Activated CD8-positive, alpha-beta memory T cell treated with anti-CD3 and anti-CD28 coated beads, Interleukin-2, amount 50 U/mL, for 4 hours (primary cell): ENCODE data around the gene KCNH3.
"Not testable (repeated sequence)": the region's sequence is repeated elsewhere in the genome, so short reads cannot be mapped to it uniquely, and the experiment has no call there.

Experiments used
- DNase-seq: peaks from one replicate; pipeline ENCODE4 v3.0.0-alpha.2; 2020

KCNH3 gene

GRCh38 chr12:49531745-49532144 is 7.1 kb upstream of the KCNH3 start:
- DNase-seq = no peak

DNA sequence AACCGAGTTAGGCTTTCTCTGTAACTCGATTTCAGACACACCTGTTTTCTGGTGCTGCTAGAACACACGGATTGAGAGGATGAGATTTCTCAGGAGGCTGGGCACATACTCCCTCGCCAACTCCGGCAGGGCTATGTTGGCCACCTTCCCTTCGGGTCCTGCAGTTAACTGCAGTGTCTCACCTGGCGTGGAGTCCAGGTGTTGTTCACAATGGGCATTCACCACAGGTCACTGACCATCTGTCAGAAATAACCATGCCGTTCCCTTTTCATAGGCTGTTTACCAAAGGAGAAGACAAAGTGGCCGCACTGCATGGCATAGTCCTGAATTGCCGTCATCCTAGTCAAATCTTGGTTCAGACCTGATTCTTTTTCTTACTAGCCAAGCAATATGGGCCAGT is 5.5 kb upstream of the KCNH3 start:
- no peak for DNase-seq

DNA sequence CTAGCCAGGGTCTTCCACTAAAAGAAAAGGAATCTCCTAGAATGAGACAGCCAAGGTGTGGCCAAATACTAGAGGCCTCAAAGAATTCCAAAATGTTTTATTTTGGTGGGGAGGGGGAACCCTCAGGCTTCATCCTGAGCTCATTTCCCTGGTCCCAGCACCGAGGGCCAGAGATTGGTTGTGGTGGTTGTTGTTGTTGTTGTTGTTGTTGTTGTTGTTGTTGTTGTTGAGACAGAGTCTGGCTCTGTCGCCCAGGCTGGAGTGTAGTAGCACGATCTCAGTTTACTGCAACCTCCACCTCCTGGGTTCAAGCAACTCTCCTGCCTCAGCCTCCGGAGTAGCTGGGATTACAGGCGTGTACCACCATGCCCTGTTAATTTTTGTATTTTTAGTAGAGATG is 4.7 kb upstream of the KCNH3 start:
- DNase-seq = not testable (repeated sequence)

GRCh38 chr12:49534731-49535278 is 4.0 kb upstream of the KCNH3 start:
- no peak for DNase-seq

DNA sequence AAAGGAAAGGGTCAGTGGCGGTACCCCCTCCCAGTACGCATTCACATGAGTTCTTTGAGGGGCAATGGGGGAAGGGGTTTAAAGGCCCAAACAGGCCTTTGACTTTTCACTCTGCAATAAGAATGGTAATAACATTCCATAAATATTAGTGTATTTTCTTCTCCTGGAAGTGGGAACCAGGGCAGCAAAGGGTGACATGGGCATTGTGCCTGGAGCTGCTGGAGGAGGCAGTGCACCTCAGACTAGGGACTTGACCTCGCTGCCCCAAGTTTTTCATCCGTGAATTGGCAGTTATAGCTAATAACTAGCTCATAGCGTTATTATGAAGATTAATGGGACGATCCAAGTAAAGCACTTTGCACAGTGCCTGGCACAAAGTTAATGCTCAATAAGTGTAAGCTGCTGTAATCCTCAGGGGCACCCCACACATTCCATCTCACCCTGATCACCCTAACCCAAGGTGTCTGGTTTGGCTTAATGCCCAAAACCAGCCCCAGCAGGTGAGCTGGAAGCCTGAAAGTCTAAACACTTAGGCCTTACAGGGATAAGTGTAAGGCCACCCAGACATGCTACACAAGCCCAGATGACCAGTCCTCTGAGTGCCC is 2.8 kb upstream of the KCNH3 start:
- DNase-seq = no peak

GRCh38 chr12:49536526-49537071 is 2.2 kb upstream of the KCNH3 start:
- DNase-seq = no peak

- DNase-seq = no peak
Observed at GRCh38 chr12:49537231-49537751, 1.5 kb upstream of the KCNH3 start.

- peak; percentile 57 for DNase-seq
Observed at GRCh38 chr12:49537752-49538509, 899 bp upstream of the KCNH3 start.

GRCh38 chr12:49539406-49540228 is 787 bp downstream of the KCNH3 start:
- DNase-seq = no peak

DNA sequence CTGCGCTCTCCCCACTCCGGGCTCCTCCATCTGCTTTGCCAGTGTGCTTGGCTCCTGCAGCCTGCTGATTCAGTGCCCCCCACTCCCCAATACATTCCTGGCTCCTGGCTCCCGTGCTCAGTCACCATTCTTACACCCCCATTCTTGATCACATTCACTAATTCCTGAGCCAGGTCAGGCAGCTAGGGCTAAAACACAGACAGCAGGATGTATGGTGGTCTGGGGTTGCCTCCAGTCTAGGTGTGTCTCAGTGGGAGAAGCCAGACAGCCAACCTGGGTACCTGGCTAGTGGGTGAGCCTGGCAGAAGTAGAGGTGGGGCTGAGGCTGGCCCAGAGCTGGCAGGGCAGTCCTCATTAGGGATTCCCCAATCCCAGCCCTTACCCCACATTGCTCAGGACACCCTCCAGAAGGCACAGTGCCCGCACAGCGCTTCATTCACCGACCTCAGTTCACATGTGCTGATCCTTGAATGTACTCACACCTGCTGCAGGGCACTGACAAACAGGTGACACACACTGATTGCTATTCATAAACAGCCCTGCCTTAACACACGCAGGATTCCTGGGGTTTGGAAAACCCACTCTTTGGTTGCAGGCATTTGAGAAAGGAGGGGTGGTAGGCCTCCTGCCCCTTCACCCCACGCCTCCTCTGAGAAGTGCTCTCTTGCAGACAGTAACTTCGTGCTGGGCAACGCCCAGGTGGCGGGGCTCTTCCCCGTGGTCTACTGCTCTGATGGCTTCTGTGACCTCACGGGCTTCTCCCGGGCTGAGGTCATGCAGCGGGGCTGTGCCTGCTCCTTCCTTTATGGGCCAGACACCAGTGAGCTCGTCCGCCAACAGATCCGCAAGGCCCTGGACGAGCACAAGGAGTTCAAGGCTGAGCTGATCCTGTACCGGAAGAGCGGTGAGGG is 1.7 kb downstream of the KCNH3 start:
- no peak for DNase-seq

GRCh38 chr12:49541140-49541861 is 2.5 kb downstream of the KCNH3 start:
- DNase-seq = no peak

DNA sequence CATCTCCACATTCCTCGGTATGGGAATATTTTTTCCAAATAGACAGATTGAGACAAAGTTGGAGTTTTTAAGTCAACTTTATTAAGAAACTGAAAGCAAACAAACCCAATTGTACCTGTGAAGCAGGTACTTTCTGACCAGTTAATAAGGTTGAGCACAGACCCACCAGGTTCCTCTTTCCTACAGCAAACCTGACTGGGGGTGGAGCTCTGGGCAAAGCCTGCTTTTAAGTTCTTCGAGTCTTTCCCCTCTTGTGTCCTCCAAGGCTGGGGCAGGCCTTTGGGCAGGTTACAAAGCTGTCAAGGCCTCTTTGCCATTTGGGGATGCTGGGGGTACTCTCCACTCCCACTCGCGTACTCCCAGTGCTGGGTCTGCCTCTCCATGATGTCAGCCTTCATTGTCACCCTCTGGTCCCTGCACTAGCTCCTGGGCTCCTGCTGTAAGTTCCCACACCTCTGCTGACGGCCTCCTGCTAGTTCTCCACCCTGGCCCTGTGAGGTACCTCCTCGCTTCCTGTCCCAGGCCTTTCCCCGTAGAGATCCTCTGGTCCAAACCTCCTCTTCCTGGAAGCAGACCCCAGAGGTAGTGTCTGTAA is 3.2 kb downstream of the KCNH3 start:
- no peak for DNase-seq

GRCh38 chr12:49542592-49543160 is 3.8 kb downstream of the KCNH3 start:
- no peak for DNase-seq

DNA sequence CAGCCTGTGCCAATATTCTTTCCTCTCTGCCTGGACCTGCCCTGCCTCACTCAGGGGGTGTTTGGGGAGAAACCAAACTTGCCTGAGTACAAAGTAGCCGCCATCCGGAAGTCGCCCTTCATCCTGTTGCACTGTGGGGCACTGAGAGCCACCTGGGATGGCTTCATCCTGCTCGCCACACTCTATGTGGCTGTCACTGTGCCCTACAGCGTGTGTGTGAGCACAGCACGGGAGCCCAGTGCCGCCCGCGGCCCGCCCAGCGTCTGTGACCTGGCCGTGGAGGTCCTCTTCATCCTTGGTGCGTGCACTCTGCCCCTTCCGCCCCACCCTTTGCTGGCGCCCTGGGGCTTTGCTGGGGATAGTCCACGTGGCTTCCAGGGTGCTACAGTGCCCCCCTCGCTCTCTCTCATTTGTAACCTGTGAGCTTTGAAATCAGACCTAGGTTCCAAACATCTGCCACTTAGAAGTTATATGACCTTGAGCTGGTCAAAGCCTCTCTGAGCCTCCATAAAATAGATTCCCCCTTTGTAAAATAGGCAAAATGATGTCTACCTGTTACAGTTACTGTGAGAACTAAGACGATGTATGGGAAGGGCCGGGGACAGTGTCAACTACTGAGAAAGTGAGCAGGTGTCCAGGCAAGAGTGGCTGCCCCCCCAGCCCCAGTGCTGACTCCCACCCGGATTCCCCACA is 4.5 kb downstream of the KCNH3 start:
- DNase-seq = no peak

DNA sequence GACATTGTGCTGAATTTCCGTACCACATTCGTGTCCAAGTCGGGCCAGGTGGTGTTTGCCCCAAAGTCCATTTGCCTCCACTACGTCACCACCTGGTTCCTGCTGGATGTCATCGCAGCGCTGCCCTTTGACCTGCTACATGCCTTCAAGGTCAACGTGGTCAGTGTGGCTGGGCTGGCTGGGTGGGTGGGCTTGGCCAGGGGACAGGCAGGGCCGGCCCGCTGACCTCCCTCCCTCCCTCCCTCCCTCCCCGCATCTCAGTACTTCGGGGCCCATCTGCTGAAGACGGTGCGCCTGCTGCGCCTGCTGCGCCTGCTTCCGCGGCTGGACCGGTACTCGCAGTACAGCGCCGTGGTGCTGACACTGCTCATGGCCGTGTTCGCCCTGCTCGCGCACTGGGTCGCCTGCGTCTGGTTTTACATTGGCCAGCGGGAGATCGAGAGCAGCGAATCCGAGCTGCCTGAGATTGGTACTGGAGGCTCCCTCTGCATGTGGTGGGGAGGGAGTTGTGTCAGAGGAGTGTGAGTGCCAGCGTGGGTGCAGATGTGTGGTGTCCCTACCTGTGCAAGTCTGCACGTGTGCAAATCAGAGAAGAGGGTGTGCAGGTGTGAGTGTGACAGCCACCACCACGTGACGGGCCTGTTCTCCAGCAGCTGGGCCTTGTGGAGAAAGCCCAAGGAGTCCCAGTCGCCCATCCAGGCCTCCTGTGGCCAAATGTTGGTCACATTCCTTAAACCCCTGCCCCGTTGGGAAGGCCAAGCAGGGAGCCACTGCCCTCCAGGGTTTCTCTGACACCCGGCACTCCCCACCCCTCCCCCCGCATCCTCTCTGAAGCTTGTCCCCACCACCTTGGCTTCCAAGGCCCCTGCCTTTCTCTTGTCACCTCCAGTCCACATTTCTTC is 5.3 kb downstream of the KCNH3 start:
- DNase-seq = no peak

- no peak for DNase-seq
Observed at GRCh38 chr12:49545815-49546214, 7.0 kb downstream of the KCNH3 start.

- DNase-seq = no peak
Observed at GRCh38 chr12:49546481-49546880, 7.7 kb downstream of the KCNH3 start.

- DNase-seq = no peak
Observed at GRCh38 chr12:49547090-49547690, 8.4 kb downstream of the KCNH3 start.
